Fibroblast of skin of right biceps (primary cell): ENCODE data around the gene SLC25A13.

Experiments used
- DNase-seq: peaks from one replicate; pipeline ENCODE4 v3.0.0-alpha.2; 2013

SLC25A13 gene

DNA sequence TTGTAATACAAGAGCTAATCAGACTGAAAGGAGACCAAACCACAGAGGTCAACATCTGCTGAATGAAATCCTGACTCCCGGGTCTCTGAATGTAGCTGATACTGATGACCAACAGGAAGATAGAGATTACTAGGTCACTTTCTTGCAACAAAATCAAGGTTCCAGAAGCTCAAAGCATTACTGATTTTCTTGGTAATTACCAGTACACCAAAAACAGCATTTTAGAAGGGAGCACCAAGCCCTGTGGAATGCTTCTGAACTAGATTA is 177.7 kb downstream of the SLC25A13 start:
- no peak for DNase-seq

- no peak for DNase-seq
Measured at GRCh38 chr7:96143495-96144259, 178.2 kb downstream of the SLC25A13 start.

GRCh38 chr7:96136600-96137239 is 185.2 kb downstream of the SLC25A13 start:
- no peak for DNase-seq

DNA sequence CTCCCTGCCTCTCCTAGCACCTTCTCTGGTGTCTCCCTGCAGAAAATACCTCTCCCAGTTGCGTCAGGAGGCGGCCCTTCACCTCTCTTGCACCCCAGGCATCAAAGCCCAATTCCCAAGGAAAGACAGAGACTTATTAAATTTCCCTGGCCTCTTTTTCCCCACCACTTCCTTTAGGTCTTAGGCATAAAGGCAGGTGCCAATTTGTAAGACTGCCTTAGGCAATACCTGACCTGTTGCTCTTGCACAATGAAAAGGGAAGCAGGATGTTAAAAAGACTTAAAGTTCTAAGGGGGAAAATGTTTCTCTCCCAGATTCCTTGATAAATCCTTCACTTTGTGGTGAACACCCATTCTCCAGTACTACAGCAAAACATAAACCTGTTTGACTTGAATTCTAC is 186.7 kb downstream of the SLC25A13 start:
- no peak for DNase-seq

- DNase-seq = no peak
Measured at GRCh38 chr7:96131525-96131924, 190.4 kb downstream of the SLC25A13 start.

DNA sequence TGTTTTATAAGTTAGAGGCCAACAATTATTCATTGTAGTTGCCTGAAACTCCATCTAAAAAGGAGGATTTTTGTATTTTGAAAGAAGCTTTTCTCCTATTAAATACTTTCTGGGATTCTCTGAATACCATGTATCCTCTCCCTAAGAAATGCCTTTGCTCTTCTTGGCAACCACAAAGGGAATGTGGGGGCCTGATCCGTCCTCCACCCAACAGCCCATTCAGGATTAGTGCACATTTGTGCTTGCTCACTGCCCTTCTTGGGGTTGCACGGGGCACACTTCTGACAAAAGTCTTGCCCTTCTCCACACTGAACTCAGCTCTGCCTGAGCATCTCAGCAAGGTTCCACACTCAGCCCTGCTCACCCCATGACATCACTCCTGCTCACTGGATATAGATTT is 194.2 kb downstream of the SLC25A13 start:
- peak; percentile 5 for DNase-seq

DNA sequence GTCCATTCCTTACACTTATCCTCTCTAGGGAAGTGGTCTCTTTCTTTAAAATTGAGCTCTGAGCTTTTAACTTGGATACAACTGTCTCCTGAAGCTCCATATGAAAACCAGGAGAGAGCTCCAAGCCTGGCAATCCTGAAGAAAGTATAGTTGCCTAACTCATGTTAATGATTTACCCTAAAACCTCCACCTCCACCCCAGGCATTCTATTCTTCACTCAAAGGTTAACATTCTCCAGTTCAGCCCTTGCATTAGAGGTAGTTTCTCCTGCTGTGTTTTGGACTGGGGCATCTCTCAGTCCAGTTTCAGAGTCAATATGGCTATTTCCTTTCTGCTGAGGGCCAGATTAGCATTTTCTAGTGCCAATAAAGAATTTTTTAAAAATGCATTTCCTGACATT is 195.5 kb downstream of the SLC25A13 start:
- DNase-seq = no peak

- DNase-seq = peak; percentile 19
Measured at GRCh38 chr7:96122746-96123145, 199.2 kb downstream of the SLC25A13 start.

GRCh38 chr7:96121752-96122151 is 200.1 kb downstream of the SLC25A13 start:
- DNase-seq = no peak

DNA sequence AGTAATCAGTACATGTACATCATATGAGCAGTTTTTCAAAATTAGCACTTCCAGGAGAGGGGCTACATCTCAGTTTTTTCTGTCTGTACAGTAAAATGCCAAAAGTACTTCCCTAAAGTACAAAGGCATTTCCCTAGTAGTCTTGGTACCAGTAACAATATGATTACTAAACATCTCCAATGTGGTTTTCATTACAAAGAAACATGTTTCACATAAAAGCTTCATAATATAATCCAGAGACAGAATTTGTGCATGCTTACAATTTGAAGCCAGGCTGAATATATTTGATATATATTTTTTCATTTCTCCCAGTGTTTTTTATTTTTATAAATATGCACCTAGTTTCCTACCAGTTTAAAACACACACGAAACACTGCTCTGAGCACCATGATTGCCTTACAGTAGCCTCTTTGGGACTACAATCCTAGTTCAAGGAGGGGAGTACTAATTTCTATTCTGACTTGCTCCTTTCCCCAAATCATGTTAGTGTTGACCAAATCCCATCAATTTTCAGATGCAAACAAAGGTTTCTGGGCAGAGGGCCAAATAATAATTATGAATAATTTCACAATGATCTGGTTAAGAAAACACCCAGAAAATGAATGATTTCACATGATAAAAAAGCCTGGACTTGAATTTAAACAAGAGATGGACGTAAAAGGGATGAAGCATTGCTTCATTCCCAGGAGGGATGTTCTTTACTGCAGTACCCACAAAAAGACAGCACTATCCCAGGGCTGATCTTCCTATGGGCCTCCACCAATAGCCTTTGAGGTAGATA is 201.3 kb downstream of the SLC25A13 start:
- DNase-seq = peak; percentile 15

DNA sequence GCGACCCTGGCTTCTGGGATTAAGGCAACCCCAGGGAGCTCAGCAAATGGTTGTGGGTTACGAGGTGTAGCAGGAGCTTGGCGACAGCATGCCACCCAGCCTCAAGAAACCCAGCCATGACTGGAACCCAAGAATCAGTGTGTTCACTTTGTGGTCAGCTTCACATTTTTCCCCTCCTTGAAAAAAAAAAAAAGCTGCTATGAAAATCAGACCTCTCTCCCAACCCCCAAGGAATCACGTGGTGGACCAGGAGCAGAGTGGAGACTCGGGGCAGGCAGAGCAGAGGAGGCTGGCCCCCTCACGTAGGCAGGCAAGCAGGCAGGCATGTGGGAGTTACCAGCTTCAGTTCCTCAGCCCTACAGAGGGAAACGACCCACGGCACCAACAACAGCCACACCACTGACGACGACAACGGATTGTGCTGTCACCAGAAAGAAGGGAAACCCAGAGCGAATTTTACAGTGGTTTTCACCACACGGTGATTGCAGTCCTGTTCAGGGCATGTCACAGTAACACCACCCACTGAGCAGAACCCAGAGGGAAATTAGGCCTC is 203.4 kb downstream of the SLC25A13 start:
- DNase-seq = peak; percentile 13

GRCh38 chr7:96116173-96116572 is 205.7 kb downstream of the SLC25A13 start:
- no peak for DNase-seq

- DNase-seq = no peak
Measured at GRCh38 chr7:96114190-96114589, 207.7 kb downstream of the SLC25A13 start.

- DNase-seq = no peak
Measured at GRCh38 chr7:96111405-96111804, 210.5 kb downstream of the SLC25A13 start.

- no peak for DNase-seq
Measured at GRCh38 chr7:96104984-96105383, 216.9 kb downstream of the SLC25A13 start.

DNA sequence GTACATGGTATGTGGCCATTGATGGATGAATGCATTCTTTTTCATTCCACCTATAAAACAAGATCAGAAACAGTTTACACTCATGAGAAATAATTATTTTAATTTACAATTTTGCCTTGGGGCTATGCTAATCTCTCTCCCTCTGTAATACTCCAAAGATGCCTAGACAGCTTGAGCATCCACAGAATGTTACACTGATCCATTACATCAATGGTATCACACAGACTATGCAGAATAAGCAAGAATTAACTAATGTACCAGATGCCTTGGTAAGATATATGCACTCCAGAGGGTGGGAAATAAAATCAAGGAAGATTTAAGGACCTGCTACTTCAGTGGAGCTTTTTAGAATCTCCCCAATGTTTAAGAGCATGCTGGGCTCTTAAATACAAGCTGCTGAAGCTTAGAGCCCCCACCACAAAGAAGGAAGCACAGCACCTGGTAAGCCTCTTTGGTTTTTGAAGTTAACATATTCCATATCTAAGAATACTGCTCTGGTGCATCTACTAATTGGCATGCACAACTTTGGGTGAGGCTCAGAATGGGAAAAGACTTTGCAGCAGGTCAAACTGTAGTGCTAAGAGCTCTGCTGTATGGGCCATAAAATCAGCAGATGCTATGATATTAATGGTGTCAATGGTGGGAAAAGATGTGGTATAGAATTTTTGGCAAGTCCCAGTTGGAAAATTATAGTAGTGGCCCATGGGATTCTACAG is 219.6 kb downstream of the SLC25A13 start:
- DNase-seq = no peak

DNA sequence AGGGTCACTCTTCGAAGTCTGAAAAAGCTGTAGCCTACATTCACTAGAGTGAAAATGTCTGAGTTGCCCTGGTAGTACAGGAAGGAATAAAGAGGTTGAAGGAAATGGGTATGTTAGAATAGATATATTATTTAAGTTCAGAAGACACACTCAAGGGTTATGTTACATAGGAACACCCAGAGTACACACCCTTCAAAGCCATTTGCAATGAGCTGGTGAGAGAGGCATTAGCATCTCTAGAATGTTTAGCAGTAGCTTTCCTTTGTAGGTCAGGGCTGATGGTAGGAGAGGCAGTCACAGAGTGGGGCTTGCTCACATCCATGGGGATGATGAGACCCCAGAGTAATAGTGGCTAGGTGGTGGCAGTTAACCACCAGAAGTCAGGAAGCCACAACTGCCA is 221.2 kb downstream of the SLC25A13 start:
- DNase-seq = no peak

- peak; percentile 74 for DNase-seq
Measured at GRCh38 chr7:96097835-96098234, 224.1 kb downstream of the SLC25A13 start.

GRCh38 chr7:96093435-96093834 is 228.5 kb downstream of the SLC25A13 start:
- peak; percentile 85 for DNase-seq

DNA sequence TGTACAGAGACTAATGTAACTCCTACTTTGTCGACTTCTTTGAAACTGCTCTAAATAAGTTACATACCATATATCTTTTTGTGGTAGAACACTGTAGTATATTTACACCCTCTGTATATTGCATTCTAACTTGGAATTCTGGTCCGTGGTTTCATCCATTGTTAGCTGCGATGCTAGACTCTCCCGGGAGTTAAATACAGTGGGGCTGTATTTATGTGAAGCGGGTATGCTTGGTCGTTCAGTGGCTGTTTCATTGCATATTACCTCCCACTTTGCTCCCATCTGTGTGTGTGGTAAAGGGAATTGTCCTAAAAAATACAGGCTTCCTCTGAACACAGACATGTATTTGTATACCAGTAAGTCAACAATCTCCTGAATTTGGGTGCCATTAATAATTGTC is 231.1 kb downstream of the SLC25A13 start:
- no peak for DNase-seq

GRCh38 chr7:96089511-96089910 is 232.4 kb downstream of the SLC25A13 start:
- no peak for DNase-seq

DNA sequence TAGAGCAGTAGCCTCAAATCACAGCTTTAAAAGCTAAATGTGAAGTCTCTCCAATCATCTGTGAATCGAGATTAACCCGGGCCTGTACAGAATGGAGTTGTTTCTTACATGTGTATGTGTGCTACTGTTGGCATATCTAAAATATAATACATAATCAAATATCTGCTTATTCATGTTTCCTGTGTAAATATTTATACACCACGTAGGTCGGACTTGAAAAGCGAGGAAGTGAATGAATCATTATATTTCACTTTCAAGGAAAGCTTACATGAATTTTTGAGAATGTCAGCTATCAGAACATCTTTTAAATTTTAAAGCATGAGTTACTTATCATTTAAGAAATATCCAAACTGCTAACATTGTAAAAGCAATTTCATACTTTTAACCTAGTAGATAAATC is 233.3 kb downstream of the SLC25A13 start:
- no peak for DNase-seq

DNA sequence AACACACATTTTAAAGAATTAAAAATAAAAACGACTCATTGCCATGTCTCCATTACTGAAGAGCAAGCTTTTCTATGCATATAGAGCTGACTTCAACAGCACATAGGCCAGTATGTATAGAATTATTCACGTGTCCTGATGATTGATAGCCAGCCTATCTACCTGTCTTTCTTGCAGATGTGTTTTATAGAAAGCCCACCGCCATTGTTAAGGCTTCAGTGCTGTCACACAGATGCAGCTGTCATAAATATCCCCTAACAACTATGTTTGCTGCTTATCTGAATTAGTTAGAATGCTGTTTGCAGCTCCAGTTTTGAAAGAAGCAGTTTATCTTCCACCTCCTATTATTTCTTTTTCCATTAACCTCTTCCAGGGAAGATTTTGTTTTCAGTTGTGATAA is 235.9 kb downstream of the SLC25A13 start:
- DNase-seq = no peak
